Measurements from ENCODE around the gene RAP1GDS1. TPM values are rescaled to one million over a fixed set of nuclear protein-coding genes. Genes with fewer than 3 reads are reported as not detected.

RAP1GDS1 gene
- total and polyA plus RNA-seq, 2 of the 4 experiments (the other 2 are of a cell fraction): 29.0 to 85.1 TPM

DNA sequence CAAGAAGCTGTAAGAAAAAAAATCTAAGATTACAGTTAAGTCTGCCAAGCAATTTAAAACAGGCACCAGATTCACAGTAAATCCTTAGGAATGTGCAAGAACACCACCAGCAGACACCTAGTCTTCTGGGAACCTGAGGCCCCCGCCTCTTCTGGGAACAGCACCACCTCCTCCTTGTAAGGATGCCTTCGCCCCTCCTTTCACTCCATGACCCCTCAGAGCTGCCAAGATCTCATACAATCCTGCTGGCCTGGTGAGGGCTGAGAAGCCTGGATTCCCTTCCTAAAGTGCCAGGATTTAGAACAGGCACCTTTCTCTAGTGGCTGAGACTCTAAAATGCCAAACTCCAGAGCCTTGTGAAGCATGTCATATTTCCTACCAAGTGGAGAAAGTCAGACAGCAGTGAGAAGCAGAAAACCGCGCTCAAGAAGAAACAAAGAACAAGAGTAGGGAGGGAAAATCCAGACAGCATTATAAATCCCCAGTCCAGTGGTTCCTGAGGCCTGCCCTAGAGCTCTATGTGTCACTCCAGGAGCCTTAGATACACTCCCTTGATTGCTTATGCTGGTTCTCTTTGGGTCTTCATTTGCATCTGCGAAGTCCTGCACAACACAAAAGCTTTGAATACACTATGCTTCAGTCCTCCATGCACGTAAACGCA lies 230.8 kb downstream of the RAP1GDS1 start:
- H4K8ac ChIP-seq (ENCODE audit: low read depth in 2 of 2, low read length in 2 of 2): peak overlapping the region in 1 of 2 experiments; percentile 41; a peak in 3 of 4 replicates
- no peak overlapping the region for H3K4me2 ChIP-seq (ENCODE audit: low read depth, low read length)
- H3K79me1 ChIP-seq (ENCODE audit: low read depth in 1 of 2, low read length in 2 of 2): peaks cover 37 to 61% of the 10 kb centered on the region in 2 experiments
- no peaks in the 10 kb centered on the region for H3K27me3 ChIP-seq (ENCODE audit: control insufficient read depth, insufficient read depth, low read length)
- intact Hi-C loops (cut with micrococcal nuclease): no loop called here
- H4K91ac ChIP-seq (ENCODE audit: insufficient read depth, low read depth, low read length): peak overlapping the region; percentile 54
- peak overlapping the region; percentile 6; the same call in 1 of the 2 replicates for H3K27ac ChIP-seq (ENCODE audit: insufficient read depth, low read length)
- no peak overlapping the region for H3K4me3 ChIP-seq (ENCODE audit: insufficient read depth, low read depth, low read length)
- peak overlapping the region; percentile 63 for H2BK20ac ChIP-seq (ENCODE audit: low read depth, low read length)
- H3K9ac ChIP-seq (ENCODE audit: low read depth, low read length): no peak overlapping the region
- ChIA-PET CTCF (interaction anchor here (0.6 kb wide), 1 partner anchor 334 kb away, joined by 3 read pairs; no protein-coding TSS in a partner anchor), POLR2A (ENCODE audit: unreplicated experiment) (interaction anchor here (1.1 kb wide), 1 partner anchor 9 kb away, joined by 3 read pairs; no protein-coding TSS in a partner anchor)
- ATAC-seq (ENCODE audit: low read depth): peak; percentile 19; the same call in 1 of the 2 replicates
- DNase-seq: no peak
- H2BK5ac ChIP-seq (ENCODE audit: low read depth, low read length, poor library complexity, severe bottlenecking): peak overlapping the region; percentile 19
- H3K36me3 ChIP-seq (ENCODE audit: control insufficient read depth, insufficient read depth, low read length): 0 out of 2 replicates have a peak, but pooled peaks cover 2% of the 10 kb centered on the region
- H3K9me3 ChIP-seq (ENCODE audit: control insufficient read depth, insufficient read depth, low read length): no peaks in the 10 kb centered on the region
- peak overlapping the region; percentile 66 for H2BK120ac ChIP-seq (ENCODE audit: low read depth, low read length)
- H3K14ac ChIP-seq (replicated peaks; ENCODE audit: low read depth, low read length): peak overlapping the region; percentile 31; the same call in 1 of the 2 replicates
- H4K5ac ChIP-seq (ENCODE audit: low read depth, low read length): no peak overlapping the region
- no peak overlapping the region for H3K18ac ChIP-seq (ENCODE audit: low read depth, low read length)
- H3K23ac ChIP-seq (ENCODE audit: low read depth, low read length): peak overlapping the region; percentile 15; the same call in 1 of the 2 replicates
- peak overlapping the region; percentile 7 for H2AK9ac ChIP-seq (replicated peaks; ENCODE audit: low read depth, low read length, poor library complexity)
- H3K4ac ChIP-seq (ENCODE audit: low read depth, low read length): peak overlapping the region; percentile 63
- peaks cover 19% of the 10 kb centered on the region for H3K4me1 ChIP-seq (ENCODE audit: control insufficient read depth, insufficient read depth, low read length)
- no peak overlapping the region for H2AFZ ChIP-seq (replicated peaks; ENCODE audit: low read length, poor library complexity)
- H2AK5ac ChIP-seq (ENCODE audit: low read depth, low read length): peak overlapping the region; percentile 65
- H3K56ac ChIP-seq (ENCODE audit: extremely low read depth, insufficient read depth, low read length): no peak overlapping the region
- H4K20me1 ChIP-seq (ENCODE audit: insufficient read depth, low read length): 0 out of 2 replicates have a peak, but pooled peaks cover 4% of the 10 kb centered on the region
- H2BK15ac ChIP-seq (ENCODE audit: low read depth, low read length): peak overlapping the region; percentile 35; the same call in 1 of the 3 replicates
- in situ Hi-C loops (cut with MboI; ENCODE audit: low sequenced_read_pairs): no loop called here
- dilution Hi-C loops (cut with HindIII; ENCODE audit: low sequenced_read_pairs, unreplicated experiment): no loop called here
- H3K9me1 ChIP-seq (ENCODE audit: insufficient read depth, low read length): peaks cover 6% of the 10 kb centered on the region
- BruUV-seq (replicated peaks): no TSS peak
- 80% methylated on average over 1 of the region's 7 CpGs; no CpG with 5 or more reads in 1 of the 2 experiments for WGBS, 2 experiments (ENCODE audit: extremely low coverage in 2 of 2, insufficient read length in 1 of 2)
- no peak for TF ChIP-seq CHD1 (IDR thresholded peaks at IDR 0.05; ENCODE audit: low read depth, low read length)
- no peak for TF ChIP-seq RFX5 (IDR thresholded peaks at IDR 0.05; ENCODE audit: low read depth, low read length)
- TF ChIP-seq MAFK (IDR thresholded peaks at IDR 0.05; ENCODE audit: low read depth, low read length): no peak
- no peak for TF ChIP-seq FOS (IDR thresholded peaks at IDR 0.05; ENCODE audit: low read depth, low read length)
- no peak for TF ChIP-seq BHLHE40 (IDR thresholded peaks at IDR 0.05; ENCODE audit: low read depth, low read length)
- TF ChIP-seq CEBPB (IDR thresholded peaks at IDR 0.05; ENCODE audit: low read depth, low read length): no peak
- no peak for TF ChIP-seq MAZ (IDR thresholded peaks at IDR 0.05; ENCODE audit: borderline replicate concordance, low read depth, low read length)
- no peak for TF ChIP-seq RCOR1 (IDR thresholded peaks at IDR 0.05; ENCODE audit: insufficient replicate concordance, low read length)
- TF ChIP-seq, protein P1, sequence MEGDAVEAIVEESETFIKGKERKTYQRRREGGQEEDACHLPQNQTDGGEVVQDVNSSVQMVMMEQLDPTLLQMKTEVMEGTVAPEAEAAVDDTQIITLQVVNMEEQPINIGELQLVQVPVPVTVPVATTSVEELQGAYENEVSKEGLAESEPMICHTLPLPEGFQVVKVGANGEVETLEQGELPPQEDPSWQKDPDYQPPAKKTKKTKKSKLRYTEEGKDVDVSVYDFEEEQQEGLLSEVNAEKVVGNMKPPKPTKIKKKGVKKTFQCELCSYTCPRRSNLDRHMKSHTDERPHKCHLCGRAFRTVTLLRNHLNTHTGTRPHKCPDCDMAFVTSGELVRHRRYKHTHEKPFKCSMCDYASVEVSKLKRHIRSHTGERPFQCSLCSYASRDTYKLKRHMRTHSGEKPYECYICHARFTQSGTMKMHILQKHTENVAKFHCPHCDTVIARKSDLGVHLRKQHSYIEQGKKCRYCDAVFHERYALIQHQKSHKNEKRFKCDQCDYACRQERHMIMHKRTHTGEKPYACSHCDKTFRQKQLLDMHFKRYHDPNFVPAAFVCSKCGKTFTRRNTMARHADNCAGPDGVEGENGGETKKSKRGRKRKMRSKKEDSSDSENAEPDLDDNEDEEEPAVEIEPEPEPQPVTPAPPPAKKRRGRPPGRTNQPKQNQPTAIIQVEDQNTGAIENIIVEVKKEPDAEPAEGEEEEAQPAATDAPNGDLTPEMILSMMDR (conservative IDR thresholded peaks at IDR 0.05; ENCODE audit: low read depth, low read length): no peak
- TF ChIP-seq SMC3 (IDR thresholded peaks at IDR 0.05; ENCODE audit: low read depth, low read length): no peak
- no peak for TF ChIP-seq MXI1 (IDR thresholded peaks at IDR 0.05; ENCODE audit: borderline replicate concordance, low read depth, low read length)
- no peak for TF ChIP-seq POLR2A (IDR thresholded peaks at IDR 0.05; ENCODE audit: low read depth, low read length)
- TF ChIP-seq, protein P2, sequence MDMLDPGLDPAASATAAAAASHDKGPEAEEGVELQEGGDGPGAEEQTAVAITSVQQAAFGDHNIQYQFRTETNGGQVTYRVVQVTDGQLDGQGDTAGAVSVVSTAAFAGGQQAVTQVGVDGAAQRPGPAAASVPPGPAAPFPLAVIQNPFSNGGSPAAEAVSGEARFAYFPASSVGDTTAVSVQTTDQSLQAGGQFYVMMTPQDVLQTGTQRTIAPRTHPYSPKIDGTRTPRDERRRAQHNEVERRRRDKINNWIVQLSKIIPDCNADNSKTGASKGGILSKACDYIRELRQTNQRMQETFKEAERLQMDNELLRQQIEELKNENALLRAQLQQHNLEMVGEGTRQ (IDR thresholded peaks at IDR 0.05; ENCODE audit: low read depth, low read length): no peak
- TF ChIP-seq, protein P3, sequence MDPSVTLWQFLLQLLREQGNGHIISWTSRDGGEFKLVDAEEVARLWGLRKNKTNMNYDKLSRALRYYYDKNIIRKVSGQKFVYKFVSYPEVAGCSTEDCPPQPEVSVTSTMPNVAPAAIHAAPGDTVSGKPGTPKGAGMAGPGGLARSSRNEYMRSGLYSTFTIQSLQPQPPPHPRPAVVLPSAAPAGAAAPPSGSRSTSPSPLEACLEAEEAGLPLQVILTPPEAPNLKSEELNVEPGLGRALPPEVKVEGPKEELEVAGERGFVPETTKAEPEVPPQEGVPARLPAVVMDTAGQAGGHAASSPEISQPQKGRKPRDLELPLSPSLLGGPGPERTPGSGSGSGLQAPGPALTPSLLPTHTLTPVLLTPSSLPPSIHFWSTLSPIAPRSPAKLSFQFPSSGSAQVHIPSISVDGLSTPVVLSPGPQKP (IDR thresholded peaks at IDR 0.05; ENCODE audit: borderline replicate concordance, low read depth, low read length): no peak

All from IMR-90 (cell line).